HG02610 (cell line): ENCODE results near the gene AUTS2.

Source experiments
- ATAC-seq: cut with Tn5 transposase; IDR thresholded peaks from one replicate; pipeline ENCODE4 v1.9.1; 2021; ENCODE audit warnings: mild to moderate bottlenecking, moderate library complexity; ENCODE audit not compliant: unreplicated experiment

Gene AUTS2

GRCh38 chr7:70680306-70680705 lies 1082.0 kb downstream of the AUTS2 start:
- no peak for ATAC-seq

DNA sequence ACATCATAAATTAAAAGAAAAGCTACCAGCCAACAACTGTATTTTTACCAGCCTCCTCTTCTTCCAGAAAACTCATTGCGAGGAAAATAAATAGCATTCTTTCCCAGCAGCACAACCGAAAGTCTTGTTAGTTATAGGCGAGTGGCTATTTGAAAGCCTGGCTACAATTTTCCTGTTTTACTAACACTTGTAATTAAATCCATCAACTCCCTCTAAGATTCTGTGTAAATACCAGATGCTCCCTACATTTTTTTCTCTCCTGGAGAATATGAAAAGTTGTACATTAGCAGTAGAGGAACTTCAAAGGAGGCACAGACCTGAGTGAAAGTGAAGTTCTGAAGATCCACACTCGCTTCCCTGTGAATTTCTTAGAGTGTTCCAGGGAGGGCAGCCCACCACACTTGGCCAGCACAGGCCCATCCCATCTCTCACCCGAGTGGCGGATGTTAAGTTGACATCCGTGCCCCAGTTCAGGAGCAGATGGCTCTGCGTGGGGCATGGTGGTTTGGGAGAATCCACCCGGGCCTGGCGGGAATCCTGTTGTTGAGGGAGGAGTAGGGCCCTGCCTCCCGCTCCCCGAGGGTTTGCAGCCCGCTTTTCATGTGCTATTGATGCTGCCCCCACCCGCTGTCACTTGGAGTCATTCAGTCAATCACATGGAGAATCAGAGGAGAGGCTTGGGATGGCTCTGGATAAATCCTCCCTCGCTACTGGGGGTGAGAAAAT lies 1082.6 kb downstream of the AUTS2 start:
- ATAC-seq = no peak

DNA sequence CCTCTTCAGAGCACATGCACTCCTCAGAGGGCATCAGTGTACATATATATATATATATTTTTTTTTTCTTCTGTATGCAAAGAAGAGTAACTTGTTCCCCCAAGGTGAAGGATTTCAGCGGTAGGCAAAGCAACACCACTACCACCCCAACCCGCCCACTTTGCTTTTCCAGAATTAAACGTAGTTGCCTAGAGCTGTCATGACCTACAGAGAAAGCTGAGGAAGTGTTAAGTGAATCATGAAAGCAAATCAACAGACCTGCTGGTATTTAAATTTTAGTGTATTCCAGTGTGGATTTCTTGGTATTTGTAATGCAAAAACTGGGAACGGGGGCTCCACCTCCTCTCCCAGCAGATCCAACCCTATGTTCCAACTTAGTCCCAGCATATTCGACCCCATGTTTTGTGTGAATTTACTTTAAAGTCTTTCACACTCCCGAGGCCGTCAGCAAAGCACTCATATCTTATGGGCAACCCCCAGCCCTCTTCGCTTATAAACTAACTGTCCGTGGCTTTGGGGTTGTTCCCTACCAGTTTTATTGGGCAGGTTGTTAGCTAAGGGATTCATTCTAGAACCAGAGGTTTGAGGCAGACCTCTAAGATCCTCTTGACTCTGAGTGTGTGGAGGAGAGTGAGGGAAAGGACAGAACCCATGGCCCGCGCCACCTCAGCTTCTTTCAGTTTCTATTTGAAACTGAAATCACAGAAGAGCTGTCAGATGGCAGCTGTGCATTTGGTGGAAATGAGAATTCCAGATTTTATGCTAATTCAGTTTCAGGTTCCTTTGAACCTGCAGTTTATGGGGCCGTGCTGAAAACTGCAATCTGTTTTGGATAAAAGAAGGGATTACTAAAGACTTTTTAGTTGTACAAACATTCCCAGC lies 1083.4 kb downstream of the AUTS2 start:
- peak; percentile 87 for ATAC-seq

- no peak for ATAC-seq
Measured at GRCh38 chr7:70684173-70684572, 1085.9 kb downstream of the AUTS2 start.

GRCh38 chr7:70693321-70693685 lies 1095.0 kb downstream of the AUTS2 start:
- ATAC-seq = no peak

GRCh38 chr7:70693686-70694433 lies 1095.6 kb downstream of the AUTS2 start:
- ATAC-seq = peak; percentile 73

DNA sequence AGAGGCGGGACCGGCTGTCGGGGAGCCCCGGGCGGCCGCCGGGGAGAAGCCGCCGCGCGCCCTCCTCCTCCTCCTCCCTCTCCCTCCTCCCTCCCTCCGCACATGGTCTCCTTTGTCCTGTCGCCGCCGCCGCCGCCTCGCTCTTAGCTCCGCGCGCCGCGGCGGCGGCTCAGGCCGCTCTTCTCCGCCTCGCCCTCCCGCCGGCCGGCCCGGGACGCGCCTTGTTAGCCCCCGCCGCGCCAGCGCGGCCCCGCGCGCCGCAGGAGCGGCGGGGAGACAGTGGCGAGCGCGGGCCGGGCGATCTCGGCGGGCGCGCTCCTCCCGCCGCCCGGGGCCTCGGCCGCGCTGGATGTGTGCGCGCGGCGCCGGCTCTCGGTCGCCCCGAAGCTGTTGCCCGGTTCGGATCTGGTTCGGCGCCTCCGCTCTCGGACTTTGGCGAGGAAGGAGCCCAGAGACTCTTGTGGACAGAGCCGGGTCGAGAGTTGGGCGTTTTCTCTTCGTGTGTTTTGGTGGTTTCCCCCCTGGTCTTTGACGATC lies 1096.2 kb downstream of the AUTS2 start:
- peak; percentile 48 for ATAC-seq

DNA sequence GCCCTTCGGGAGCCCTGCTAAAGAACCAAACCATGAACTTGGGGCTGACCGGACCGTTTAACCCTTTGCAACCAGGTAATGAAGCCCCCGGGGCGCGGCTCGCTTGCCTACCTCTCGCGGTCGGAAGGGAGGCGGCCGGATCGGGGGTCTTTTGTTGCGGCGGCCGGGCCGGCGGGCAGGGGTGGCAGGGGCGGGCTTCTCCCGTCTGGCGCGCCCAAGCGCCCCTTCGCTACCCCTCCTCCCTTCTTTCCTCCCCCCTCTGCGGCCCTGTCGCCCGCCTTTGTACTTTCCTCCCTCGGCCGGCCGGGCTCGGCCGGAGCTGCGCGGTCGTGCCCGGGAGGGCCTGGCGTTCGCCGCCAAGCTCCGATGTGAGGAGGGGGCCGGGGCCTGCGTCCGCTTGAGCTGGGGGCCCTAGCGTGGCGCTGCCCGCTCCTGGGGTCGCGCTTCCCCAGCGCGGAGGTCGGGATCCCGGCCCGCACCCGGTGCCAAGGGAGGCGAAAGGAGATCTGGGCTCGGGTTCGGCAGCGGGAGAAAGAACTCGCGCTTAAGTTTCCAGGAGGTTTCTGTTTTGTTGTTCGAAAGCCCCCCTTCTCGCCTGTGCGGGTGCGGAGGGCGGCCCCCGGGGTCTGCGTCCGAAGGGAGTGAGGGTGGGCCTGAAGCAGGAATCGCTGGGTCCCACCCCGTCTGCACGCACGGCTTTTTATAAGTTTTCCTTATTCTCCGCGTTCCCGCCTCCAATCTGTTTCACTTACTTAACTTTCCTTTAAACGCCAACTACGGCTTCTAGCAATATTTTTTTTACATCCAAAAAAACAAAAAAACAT lies 1096.9 kb downstream of the AUTS2 start:
- no peak for ATAC-seq

GRCh38 chr7:70695795-70696083 lies 1097.5 kb downstream of the AUTS2 start:
- ATAC-seq = no peak

GRCh38 chr7:70696201-70696754 lies 1098.0 kb downstream of the AUTS2 start:
- no peak for ATAC-seq

- ATAC-seq = no peak
Measured at GRCh38 chr7:70698219-70698832, 1100.1 kb downstream of the AUTS2 start.

DNA sequence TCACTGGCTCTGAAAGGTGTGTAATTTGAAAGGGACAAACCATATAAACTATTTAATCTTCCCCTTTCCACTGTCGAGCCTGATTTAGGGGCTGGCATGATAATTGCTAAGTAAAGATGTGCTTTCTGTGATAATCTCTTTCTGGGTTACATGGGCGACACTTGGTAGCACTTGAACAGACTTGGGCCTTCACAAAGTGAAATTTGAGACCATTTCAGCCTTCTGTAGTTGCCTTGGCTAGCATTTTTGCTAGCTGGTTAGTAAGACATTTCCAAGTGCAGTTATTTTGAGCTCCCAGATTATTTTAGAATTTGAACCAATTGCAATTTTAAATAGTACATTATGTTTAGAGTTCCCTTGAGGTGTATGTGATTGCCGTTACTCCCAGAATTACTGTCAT lies 1101.0 kb downstream of the AUTS2 start:
- no peak for ATAC-seq

GRCh38 chr7:70700055-70700940 lies 1102.0 kb downstream of the AUTS2 start:
- no peak for ATAC-seq

- no peak for ATAC-seq
Measured at GRCh38 chr7:70700941-70701425, 1102.7 kb downstream of the AUTS2 start.

DNA sequence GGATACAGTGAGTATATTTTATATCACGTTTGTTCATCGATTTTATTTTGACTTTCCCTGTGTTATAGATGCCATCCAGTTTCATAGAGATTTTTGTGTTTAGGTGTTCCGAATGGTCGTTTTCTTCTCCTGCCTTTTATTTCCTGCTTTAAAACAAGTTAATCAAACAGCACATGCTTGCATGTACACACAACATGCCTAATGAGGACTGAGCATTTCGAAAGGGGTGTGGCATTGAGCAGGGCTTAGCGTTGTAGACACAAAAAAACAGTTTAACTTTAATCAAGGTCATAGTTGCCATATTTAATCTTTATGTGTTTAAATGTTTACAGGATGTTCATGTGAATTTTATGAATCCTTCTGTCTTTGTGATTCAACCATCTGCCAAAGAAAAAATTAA lies 1103.2 kb downstream of the AUTS2 start:
- ATAC-seq = no peak

DNA sequence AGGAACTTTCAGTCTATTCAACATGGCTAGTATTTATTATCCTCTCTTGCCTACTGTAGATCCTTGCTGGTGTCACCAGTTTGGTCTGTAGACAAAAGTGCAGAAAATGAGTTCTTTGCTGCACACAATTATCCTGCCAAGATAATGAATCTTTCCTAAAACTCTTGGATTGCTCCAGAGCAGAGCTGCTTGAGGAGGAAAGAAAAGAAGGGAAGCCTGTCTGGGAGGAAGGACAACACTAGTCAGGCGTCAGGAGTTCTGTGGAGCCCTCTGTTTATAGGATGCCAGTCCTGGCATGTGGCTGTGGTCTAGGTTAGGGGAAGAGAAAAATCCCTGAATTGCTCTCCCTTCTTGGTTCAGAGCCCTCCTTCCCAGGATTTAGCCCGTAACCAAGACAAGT lies 1103.7 kb downstream of the AUTS2 start:
- ATAC-seq = no peak

DNA sequence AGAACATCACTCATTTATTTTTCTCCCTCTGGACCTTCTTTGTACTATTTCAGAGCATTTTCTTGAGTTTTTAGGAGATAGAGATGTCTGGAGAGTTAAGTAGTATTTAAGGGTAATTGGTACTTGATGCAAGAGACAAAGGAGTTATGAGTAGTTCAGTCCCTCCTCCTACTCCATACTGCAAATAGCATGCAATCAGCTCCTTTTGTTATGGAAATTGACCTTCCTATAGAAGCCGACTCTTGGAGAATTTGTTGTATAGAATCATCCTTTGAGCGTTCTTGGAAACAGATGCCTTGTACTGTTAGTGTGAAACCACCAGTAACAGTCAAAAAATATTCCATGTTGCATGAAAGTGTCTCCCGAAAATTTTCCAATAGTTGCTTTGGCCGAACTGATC lies 1105.5 kb downstream of the AUTS2 start:
- no peak for ATAC-seq

DNA sequence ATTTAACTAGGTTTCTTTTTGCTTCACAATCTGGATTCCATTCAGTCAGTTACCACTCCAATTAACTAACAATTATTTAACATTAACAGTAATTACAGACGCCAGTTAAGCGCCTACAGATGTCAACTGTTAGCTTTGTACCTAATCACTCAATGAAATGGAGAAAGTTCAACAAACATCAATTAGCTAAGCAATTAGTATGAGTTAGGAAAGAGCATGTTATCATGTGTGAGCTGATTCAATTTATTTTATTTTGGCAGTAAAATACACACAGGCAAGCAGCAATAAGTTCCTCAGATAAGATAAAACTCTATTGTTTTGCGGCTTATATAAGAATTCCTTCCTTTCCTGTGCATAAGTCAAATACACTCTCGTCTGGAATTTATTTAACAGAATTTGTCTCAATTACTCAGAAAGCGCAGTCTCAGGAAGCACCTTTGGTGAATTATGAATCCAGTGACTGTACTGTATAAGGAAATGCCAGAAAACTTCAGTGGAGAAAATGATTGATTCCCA lies 1106.6 kb downstream of the AUTS2 start:
- ATAC-seq = no peak

- no peak for ATAC-seq
Measured at GRCh38 chr7:70706204-70706603, 1107.9 kb downstream of the AUTS2 start.
